ENCODE measurements around the gene ATAD2B. TPM values are rescaled to one million over a fixed set of nuclear protein-coding genes. Genes with fewer than 3 reads are reported as not detected.

The ATAD2B gene
- total RNA-seq, 4 donors from 2014 or later, result 7.3 to 18.1 (median 7.7) TPM

GRCh38 chr2:23699580-23699925, 227.4 kb downstream of the ATAD2B start:
- intact Hi-C loops (cut with DNase I; ENCODE audit: low total_unique reads) (no loop called here), in situ Hi-C loops (cut with MboI; ENCODE audit: low sequenced_read_pairs in 4 of 4) (no loop called here)
- peaks cover 21 to 22% of the 10 kb centered on the region in 2 donors for H3K4me1 ChIP-seq
- H3K4me3 ChIP-seq, result no peak overlapping the region
- ATAC-seq (no peak), DNase-seq (no peak)
- no peaks in the 10 kb centered on the region for H3K27me3 ChIP-seq
- H3K27ac ChIP-seq, result peak overlapping the region in 2 of 4 donors; percentile 59 to 64
- no peak for TF ChIP-seq CTCF (IDR thresholded peaks at IDR 0.05 in 4 of 5, conservative IDR thresholded peaks at IDR 0.05 in 1 of 5)
- no peak for TF ChIP-seq POLR2A (IDR thresholded peaks at IDR 0.05)
- no peaks in the 10 kb centered on the region for H3K9me3 ChIP-seq
- H3K36me3 ChIP-seq, result no peaks in the 10 kb centered on the region

GRCh38 chr2:23698721-23699579, 228.0 kb downstream of the ATAD2B start:
- H3K27ac ChIP-seq, result peak overlapping the region; percentile 4 to 64 (median 58)
- no peaks in the 10 kb centered on the region for H3K36me3 ChIP-seq
- peaks cover 21 to 22% of the 10 kb centered on the region in 2 donors for H3K4me1 ChIP-seq
- ATAC-seq (peak; percentile 34 to 60), DNase-seq (no peak)
- in situ Hi-C loops (cut with MboI; ENCODE audit: low sequenced_read_pairs in 4 of 4) (no loop called here), intact Hi-C loops (cut with DNase I; ENCODE audit: low total_unique reads) (no loop called here)
- TF ChIP-seq CTCF (IDR thresholded peaks at IDR 0.05 in 4 of 5, conservative IDR thresholded peaks at IDR 0.05 in 1 of 5) (no peak), POLR2A (IDR thresholded peaks at IDR 0.05) (no peak)
- no peaks in the 10 kb centered on the region for H3K27me3 ChIP-seq
- no peak overlapping the region for H3K4me3 ChIP-seq
- H3K9me3 ChIP-seq, result no peaks in the 10 kb centered on the region

Other genes with a start within 250 kb of the ATAD2B start
- 10 to 100 TPM; 13.7 to 20.8 (median 17.0) TPM for gene UBXN2A, start 13.3 kb upstream of the ATAD2B start, total RNA-seq
- gene MFSD2B, start 83.0 kb upstream of the ATAD2B start, total RNA-seq, result not detected
- gene WDCP, start 120.3 kb upstream of the ATAD2B start, total RNA-seq, result 1 to 10 TPM; 4.8 to 8.4 (median 8.3) TPM
- 1 to 10 TPM in 2 of 4 donors, under 1 TPM in 1, not detected in 1; 0.91 to 2.9 (median 1.5) TPM for gene FKBP1B, start 122.6 kb upstream of the ATAD2B start, total RNA-seq
- 10 to 100 TPM; 55.2 to 88.1 (median 70.5) TPM for gene SF3B6, start 149.2 kb upstream of the ATAD2B start, total RNA-seq
- gene TP53I3, start 157.7 kb upstream of the ATAD2B start, total RNA-seq, result 1 to 10 TPM; 3.3 to 7.6 (median 4.9) TPM
- not detected for gene PFN4, start 196.2 kb upstream of the ATAD2B start, total RNA-seq
- 1 to 10 TPM; 3.0 to 6.7 (median 4.3) TPM for gene FAM228B, start 196.3 kb upstream of the ATAD2B start, total RNA-seq
- gene FAM228A, start 247.9 kb upstream of the ATAD2B start, total RNA-seq, result under 1 TPM in 2 of 4 donors, not detected in 2; 0.39 to 0.41 TPM

Measured in gastrocnemius medialis (tissue), 4 donors.